H1 (cell line): ENCODE data around the gene DNASE1.

ENCODE experiments used
- EZH2 ChIP-seq: fragments of 200-600 bp; sonication (generic); IDR thresholded peaks from 2 replicates; pipeline ENCODE4 v1.7.1; 2012; ENCODE audit warnings: low read depth, mild to moderate bottlenecking, moderate library complexity, low read length, inconsistent platforms; ENCODE audit not compliant: severe bottlenecking
- GABPA ChIP-seq: IDR thresholded peaks from 2 replicates; pipeline ENCODE4 v1.6.1; 2011; ENCODE audit warnings: mild to moderate bottlenecking, low read length, moderate library complexity, borderline replicate concordance; ENCODE audit not compliant: insufficient read depth
- KDM5A ChIP-seq: fragments of 200-600 bp; IDR thresholded peaks from 2 replicates; pipeline ENCODE4 v1.7.1; 2012; ENCODE audit warnings: mild to moderate bottlenecking, low read length, inconsistent platforms, mixed read lengths
- MAFK ChIP-seq: IDR thresholded peaks from 2 replicates; pipeline ENCODE4 v1.6.1; 2012; ENCODE audit warnings: low read depth, mild to moderate bottlenecking, improper control_type of control experiment, low read length
- NANOG ChIP-seq: IDR thresholded peaks from 2 replicates; pipeline ENCODE4 v1.6.1; 2011; ENCODE audit warnings: low read length, low read depth, mild to moderate bottlenecking, inconsistent platforms; ENCODE audit not compliant: insufficient read depth, poor library complexity, severe bottlenecking
- POLR2A ChIP-seq, 2 experiments: IDR thresholded peaks; 1 replicate in 1 of 2; 2 replicates in 1 of 2; pipeline ENCODE4 v1.6.1; 2011; ENCODE audit warnings: low read depth in 2 of 2, low read length in 2 of 2, mild to moderate bottlenecking in 2 of 2; ENCODE audit errors: control extremely low read depth in 1 of 2
- RNF2 ChIP-seq: fragments of 200-900, 300-1000 bp; sonication (generic); IDR thresholded peaks from 2 replicates; pipeline ENCODE4 v1.7.1; 2016; ENCODE audit warnings: borderline replicate concordance, low read depth, mild to moderate bottlenecking, antibody characterized with exemption, low read length; ENCODE audit not compliant: poor library complexity, severe bottlenecking; ENCODE audit errors: missing control alignments
- ZNF274 ChIP-seq: IDR thresholded peaks from 2 replicates; pipeline ENCODE4 v1.7.0; 2012; ENCODE audit warnings: low read length, borderline replicate concordance; ENCODE audit errors: extremely low read depth
- TF ChIP-seq, protein P1 (sequence below), 3 experiments: IDR thresholded peaks; 1 replicate in 2 of 3; 2 replicates in 1 of 3; pipeline versions ENCODE4 v1.5.1 to v1.6.1; 2011; ENCODE audit warnings: low read length in 3 of 3, mild to moderate bottlenecking in 3 of 3, inconsistent platforms in 2 of 3, low read depth in 1 of 3, moderate library complexity in 1 of 3; ENCODE audit not compliant: insufficient read depth in 1 of 3; ENCODE audit errors: control extremely low read depth in 1 of 3
- TF ChIP-seq, protein P2 (sequence below): IDR thresholded peaks from 2 replicates; pipeline ENCODE4 v1.6.1; 2012; ENCODE audit warnings: inconsistent platforms

DNA sequence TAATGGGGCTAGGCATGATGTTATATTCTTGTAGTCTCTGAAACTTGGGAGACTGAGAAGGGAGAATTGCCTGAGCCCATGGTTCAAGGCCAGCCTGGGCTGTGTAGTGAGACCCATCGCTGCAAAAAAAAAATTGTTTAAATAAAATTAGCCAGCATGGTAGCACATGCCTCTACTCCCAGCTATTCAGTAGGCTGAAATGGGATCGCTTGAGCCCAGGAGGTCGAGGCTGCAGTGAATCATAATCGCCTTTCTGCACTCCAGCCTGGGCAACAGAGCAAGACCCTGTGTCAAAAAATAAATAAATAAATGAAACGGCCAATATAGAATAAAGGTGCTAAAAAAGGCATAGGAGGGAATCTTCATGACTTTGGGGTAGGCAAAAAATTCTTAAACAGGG is 29.2 kb upstream of the DNASE1 start:
- TF ChIP-seq, protein P1, sequence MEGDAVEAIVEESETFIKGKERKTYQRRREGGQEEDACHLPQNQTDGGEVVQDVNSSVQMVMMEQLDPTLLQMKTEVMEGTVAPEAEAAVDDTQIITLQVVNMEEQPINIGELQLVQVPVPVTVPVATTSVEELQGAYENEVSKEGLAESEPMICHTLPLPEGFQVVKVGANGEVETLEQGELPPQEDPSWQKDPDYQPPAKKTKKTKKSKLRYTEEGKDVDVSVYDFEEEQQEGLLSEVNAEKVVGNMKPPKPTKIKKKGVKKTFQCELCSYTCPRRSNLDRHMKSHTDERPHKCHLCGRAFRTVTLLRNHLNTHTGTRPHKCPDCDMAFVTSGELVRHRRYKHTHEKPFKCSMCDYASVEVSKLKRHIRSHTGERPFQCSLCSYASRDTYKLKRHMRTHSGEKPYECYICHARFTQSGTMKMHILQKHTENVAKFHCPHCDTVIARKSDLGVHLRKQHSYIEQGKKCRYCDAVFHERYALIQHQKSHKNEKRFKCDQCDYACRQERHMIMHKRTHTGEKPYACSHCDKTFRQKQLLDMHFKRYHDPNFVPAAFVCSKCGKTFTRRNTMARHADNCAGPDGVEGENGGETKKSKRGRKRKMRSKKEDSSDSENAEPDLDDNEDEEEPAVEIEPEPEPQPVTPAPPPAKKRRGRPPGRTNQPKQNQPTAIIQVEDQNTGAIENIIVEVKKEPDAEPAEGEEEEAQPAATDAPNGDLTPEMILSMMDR (IDR thresholded peaks at IDR 0.05; ENCODE audit: control extremely low read depth in 1 of 3, insufficient read depth in 1 of 3, low read depth in 1 of 3, low read length in 3 of 3): no peak
- no peak for TF ChIP-seq GABPA
- TF ChIP-seq, protein P2, sequence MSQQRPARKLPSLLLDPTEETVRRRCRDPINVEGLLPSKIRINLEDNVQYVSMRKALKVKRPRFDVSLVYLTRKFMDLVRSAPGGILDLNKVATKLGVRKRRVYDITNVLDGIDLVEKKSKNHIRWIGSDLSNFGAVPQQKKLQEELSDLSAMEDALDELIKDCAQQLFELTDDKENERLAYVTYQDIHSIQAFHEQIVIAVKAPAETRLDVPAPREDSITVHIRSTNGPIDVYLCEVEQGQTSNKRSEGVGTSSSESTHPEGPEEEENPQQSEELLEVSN: no peak
- no peak for TF ChIP-seq ZNF274
- TF ChIP-seq POLR2A (IDR thresholded peaks at IDR 0.05; ENCODE audit: control extremely low read depth in 1 of 2, low read depth in 2 of 2, low read length in 2 of 2): no peak
- no peak for TF ChIP-seq EZH2
- TF ChIP-seq RNF2: no peak
- no peak for TF ChIP-seq KDM5A
- TF ChIP-seq NANOG: no peak
- TF ChIP-seq MAFK: no peak
